Sigmoid colon (tissue), 4 donors: Measurements from ENCODE around the gene RNF208.

Source experiments
- EP300 ChIP-seq, 4 donors: sonication (generic); formaldehyde crosslinking; IDR thresholded peaks; one replicate each; pipeline ENCODE4 v1.6.1; 2017; ENCODE audit warnings: antibody characterized with exemption in 4 of 4
- POLR2A ChIP-seq, 2 donors: fragments of 450-650 bp; IDR thresholded peaks; one replicate each; pipeline ENCODE4 v1.6.1; 2016; ENCODE audit warnings: antibody characterized with exemption in 2 of 2, mild to moderate bottlenecking in 2 of 2, moderate library complexity in 2 of 2
- TF ChIP-seq, protein P1 (sequence below), 4 experiments: fragments of 450-650 bp in 3 of 4; fragments of 200-600 bp in 1 of 4; IDR thresholded peaks; one replicate each; pipeline ENCODE4 v1.5.1; 2016 to 2019; ENCODE audit warnings: antibody characterized with exemption in 4 of 4, mild to moderate bottlenecking in 3 of 4, moderate library complexity in 2 of 4

DNA sequence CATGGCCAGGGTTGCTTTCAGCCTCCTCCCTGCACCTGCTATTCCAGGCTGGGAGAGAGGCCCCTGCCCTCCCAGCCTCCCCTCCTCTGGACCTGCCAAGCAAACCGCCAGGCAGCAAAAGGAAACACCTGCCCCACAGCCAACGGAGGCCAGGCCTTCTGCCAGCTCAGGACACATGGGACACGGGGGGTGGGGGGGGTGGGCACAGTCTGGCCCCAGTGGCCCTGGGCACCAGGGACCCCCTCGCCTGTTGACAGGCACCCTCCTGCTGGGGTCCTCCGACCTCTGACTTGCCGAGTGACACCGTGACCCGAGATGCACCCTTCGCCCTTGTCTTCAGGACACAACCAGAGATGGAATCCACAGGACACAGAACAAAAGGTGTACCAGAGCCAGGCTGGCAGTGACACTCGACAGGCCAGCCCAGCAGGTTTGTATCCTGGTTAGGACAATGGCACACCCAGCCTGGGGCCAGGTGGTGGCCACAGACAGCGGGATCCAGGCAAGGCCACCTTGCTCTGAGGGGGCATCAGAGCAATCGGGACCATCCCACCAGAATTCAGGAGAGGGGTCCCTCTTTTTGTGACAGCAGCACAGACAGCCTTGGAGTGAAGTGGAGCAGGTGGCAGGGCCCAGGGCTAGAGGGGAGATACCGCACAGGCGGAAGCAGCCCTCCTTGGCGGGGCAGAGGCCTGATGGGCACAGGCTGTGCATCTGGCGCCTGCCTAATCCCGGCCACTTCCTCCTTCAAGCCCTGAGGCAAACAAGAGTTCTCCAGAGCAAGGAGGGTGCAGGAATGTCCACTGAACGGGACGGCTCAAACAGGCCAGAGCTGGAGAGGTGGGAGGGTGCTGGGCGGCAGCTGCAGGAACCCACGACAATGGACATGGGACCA is 48.9 kb downstream of the RNF208 start:
- TF ChIP-seq EP300 (IDR thresholded peaks at IDR 0.05) (no peak), POLR2A (IDR thresholded peaks at IDR 0.05) (no peak)
- TF ChIP-seq, protein P1, sequence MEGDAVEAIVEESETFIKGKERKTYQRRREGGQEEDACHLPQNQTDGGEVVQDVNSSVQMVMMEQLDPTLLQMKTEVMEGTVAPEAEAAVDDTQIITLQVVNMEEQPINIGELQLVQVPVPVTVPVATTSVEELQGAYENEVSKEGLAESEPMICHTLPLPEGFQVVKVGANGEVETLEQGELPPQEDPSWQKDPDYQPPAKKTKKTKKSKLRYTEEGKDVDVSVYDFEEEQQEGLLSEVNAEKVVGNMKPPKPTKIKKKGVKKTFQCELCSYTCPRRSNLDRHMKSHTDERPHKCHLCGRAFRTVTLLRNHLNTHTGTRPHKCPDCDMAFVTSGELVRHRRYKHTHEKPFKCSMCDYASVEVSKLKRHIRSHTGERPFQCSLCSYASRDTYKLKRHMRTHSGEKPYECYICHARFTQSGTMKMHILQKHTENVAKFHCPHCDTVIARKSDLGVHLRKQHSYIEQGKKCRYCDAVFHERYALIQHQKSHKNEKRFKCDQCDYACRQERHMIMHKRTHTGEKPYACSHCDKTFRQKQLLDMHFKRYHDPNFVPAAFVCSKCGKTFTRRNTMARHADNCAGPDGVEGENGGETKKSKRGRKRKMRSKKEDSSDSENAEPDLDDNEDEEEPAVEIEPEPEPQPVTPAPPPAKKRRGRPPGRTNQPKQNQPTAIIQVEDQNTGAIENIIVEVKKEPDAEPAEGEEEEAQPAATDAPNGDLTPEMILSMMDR (IDR thresholded peaks at IDR 0.05): no peak
